ENCODE data around the gene CILP2.
A peak's percentile ranks its signal among the peaks of the same experiment; 100 is the strongest.

Gene CILP2

DNA sequence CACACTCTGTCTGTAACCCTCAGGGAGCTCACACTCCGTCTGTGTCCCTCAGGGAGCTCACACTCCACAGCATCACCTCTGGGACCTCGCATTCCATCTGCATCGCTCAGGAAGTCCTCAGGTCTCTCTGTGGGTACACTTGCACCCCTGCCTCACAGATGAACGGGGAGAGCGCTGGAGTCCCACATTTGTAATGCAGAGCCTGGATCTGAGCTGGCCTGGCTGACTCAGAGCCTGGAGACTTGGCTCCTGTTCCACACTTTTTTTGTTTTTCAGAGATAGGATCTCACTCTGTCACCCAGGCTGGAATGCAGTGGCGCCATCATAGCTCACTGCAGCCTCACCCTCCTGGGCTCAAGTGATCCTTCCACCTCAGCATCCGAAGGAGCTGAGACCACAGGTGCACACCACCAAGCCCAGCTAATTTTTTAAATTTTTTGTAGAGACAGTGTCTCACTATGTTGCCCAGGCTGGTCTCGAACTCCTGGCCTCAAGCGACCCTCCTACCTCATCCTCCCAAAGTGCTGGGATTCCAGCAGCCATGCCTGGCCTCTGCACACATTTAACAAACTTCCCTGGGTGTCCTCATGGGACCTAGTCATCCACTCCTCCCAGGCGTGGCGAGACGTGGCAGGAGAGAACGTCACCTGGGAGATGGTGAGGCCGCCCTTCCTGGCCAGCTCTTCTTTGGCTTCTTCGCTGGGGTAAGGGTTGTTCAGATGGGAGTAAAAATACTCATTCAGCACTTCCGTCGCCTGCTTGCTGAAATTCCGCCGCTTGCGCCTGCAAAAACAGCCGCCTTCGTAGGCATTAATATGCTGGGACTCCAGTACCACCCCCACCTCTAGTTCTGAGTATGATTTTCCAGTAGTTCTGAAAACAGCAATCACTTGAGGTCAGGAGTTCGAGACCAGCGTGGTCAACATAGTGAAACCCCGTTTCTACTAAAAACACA is 31.0 kb downstream of the CILP2 start:
- no peak for DNase-seq

DNA sequence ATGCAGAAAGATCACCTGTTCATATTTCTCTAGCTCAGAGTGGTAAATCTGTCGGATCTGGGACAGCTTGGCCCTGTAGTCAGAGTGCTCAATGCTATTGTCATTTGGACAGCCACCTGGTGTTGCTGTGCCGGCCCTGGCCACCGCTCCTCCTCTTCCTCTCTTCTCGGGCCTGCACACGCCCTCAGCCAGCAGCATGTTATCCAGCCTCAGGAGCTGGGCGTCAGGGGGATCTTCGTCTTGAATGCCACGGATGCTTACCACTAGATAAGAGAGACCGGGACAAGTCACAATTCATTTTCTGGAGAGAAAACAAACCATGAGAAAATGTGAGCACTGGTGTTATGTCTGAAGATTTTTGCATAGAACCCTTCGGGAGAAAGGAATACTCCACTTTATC is 32.5 kb downstream of the CILP2 start:
- DNase-seq, result no peak

DNA sequence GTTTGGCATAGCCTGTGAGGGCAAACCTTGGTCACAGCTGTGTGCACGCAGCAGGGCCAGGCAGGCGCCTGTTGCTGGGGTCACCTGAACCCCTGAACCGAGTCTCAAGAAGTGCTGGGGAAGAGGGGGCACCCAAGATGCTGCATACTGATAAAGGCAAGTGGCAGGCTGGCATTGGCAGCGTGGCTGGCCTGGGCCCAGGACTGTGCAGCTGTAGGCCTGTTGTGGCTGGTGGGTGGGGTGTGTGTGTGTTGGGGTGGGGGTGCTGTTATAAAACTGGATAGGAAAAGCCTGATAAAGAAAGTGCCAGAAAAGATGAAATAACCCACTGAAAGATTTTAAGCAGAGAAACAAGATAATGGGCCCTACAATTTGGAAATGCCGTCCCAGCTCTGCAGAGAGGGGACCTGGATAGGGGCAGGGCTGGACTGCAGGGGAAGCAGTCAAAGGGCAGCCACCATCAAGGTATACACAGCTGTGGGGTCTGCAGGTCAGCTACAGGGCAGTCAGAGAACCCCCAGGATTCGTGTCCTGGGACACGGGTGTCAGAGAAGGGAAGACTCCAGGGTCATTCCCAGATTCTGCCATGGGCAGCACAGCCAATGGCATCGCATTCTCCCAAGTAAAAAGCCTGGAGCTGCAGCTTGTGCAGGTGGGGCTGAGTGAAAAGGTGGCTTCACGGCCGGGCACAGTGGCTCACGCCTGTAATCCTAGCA is 33.2 kb downstream of the CILP2 start:
- no peak for DNase-seq

DNA sequence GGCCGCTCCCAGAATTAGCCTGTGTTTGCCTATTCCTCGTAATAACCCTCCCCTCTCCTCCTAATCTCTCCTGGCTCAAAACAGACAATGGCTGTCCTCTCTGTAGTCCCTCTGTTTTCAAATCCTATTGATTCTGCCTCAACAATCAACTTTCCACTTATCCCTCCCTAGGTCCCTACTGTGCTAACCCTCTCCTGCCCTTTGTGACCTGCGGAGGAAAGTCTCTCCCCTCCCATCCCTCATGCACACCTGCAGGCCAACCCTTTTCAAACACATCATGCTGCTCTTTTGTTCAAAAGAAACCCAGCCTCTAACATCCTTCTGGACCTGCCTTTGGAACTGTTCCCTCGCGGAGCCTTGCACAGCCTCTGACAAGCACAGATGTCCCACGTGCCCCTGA is 37.3 kb downstream of the CILP2 start:
- peak; percentile 52 for DNase-seq

DNA sequence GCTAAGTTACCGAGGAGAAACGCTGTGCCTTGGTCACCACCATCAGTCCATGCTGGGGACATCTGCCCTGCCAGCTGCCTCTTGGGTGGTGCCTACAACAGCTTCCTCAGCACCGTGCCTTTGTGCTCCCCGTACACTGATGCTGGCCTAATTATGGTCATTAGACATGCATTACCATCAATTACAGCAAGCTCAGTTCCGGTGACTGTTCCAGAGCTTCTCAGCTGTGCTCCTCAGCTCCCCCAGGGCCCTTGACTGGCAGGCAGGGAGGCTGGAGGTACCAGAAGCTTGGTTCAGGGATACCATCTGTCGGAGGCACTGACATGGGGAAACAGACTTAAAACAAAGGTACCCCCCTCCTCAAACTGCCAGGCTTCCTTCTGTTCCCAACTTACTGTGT is 40.2 kb downstream of the CILP2 start:
- DNase-seq, result peak; percentile 87

DNA sequence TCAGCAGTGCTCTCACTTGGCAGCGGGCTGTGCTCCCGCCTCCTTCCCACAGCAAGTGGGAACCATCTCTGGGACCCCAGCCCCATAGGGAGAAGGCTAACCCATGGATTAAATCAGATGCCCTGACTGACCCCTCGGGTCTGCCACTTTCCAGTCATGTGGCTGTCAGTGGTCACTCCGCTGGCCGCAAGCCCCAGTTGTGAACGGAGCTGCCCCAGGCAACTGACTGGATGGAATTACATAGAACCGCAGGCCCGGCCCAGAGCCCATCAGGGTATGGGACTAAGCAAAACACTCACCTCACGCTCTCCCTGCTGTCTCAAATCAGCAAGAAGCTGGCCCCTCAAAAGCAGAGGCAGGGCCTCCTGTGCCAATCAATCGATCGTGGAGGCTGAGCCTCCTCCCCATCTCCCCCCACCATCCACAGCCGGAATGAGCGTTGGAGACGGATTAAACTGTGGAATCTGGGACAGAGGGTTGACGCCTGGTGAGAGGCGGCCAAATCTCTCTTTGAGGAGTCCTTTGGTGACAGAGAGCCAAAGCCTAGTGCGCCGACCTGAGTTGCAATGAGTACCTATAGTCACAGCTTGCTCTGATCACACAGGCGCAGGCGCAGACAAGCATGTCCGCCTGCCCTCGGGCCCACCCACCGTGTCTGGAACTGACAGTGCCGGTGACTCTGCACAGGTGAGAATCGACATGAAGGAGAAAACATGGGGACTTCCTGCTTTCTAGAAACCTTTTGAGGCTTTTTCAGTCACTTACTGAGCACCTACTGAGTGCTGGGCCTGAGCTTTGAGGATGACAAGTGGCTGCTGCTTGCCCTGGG is 41.7 kb downstream of the CILP2 start:
- DNase-seq, result peak; percentile 27

DNA sequence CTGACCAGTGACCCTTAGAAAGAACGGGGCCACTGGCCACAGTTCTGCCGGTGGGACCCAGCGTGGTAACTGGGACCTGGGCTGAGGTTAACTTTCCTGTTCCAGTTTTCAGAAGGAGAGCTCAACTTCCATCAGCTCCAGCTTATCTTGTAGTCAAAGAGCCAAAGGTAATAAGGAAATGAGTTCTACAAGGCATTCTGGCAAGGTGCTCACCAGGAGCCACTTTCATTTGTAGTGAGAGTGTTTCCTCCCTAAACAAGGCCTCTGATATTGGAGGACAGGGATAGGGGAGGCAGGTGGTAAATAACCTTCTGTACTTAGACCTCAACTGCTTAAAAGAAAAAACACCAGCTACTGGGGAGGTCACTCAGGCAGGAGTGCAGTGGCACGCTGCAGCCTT is 42.4 kb downstream of the CILP2 start:
- DNase-seq, result no peak

DNA sequence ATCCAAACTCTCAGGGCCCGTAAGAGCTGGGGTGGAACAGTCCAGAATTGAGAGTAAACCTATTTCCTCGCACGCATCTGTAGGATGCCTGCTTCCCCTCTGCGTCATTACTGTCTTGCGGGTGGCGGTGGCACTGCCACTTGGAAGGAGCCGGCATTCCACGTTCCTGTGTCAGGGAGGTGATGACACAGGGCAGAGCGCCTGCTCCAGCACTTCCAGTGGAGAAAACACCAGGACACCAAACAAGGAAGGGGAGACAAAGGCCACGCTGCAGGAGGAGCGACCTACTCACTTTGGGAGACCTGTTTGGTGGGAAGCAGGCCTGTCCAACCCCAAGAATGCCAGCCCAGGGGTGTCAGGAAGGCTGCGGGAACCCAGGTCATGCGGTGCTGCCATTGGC is 43.3 kb downstream of the CILP2 start:
- DNase-seq, result no peak

DNA sequence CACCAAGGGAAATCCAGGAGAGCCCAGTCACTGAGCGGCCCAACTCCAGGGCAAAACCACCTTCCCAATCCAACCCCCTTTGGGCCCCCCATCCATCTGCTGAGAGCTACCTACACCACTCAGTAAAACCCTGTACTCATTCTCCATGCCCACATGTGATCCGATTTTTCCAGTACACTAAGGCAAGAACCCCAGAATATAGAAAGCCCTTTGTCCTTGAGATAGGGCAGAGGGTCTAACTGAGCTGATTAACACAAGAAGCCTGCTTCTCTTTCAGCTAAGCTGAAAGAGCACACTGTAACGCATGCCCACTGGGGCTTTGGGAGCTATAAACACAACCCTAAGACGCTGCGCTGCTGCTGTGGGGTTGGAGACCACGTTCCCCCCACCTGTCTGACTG is 44.4 kb downstream of the CILP2 start:
- DNase-seq, result peak; percentile 67

DNA sequence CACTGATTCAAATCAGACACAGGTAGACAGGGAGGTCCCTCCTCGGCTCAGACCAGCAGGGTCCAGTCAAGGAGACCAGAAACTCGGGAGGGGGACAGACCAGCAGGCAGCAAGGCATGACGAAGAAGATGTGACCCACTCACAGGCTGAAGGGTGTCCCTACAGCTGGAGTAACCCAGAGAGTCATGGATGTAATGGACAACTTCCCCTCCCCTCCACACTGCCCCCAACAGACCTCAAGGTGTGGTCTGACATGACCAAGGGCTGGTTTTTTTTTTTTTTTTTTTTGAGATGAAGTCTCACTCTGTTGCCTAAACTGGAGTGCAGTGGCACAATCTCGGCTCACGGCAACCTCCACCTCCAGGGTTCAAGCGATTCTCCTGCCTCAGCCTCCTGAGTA is 46.3 kb downstream of the CILP2 start:
- DNase-seq, result no peak

DNA sequence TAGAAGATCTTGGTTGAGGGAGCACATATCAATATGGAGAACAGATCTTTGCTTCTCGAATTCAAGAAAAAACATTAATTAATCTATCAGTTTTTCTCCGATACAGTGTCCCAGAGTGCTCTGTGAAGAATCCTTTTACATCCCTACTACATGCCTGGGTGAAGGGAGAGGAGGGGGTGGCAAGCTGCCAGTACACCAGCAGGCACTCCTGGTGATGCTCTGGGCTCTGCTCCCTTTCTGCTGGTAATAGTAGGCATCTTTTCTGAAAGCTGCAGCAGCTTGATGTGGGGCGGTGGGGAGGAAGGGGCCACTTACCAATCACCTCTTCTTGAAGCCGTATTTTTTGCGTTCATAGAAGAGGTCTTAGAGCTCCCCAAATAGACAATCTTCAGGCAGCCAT is 49.7 kb downstream of the CILP2 start:
- no peak for DNase-seq

DNA sequence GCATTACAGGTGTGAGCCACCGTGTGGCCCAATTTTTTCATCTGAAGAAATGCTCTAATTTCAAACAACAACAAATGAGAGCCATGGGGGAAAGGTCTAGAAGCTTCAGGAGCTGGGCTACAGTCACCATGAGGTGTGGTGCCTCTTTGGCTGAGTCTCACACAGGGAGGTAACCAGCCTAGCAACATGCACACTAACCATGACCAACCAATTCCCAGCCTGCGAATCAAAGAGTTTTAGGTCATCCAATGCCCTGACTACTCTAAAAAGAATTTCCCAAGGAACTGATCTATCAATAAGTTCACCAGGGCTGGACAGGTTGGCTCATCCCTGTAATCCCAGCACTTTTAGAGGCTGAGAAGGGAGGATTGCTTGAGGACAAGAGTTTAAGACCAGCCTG is 50.5 kb downstream of the CILP2 start:
- DNase-seq, result no peak

DNA sequence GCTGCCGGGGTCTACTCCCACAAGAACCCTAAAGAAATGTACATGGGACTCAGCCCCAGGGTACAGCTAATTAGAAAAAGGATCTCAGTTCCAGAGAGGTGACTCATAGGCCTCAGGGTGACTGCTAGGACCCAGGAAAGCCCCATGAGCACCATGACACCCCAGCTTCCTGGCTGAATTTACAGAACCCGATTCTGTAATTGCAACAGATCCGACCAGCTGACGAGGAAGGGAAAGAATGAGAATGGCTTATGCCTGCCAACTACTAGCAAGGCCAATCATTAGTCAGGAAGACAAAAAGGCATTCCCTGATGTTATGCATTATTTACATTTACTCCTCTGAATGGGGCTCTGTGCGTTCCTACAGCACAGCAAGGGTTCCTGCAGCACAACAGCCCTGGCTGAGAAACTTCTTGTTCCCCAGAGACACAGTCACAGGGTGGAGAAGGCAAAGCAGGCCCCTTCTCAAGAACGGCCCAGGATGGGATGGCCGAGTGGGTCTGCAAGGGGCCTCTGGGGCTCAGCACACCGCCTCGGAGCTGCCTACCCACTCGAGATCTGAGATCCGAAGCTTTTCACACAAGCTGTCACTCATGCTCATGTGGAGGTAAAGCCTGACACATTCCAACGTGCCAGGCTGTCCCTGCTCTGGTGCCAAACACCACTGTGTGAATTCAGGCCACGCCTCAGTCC is 53.2 kb downstream of the CILP2 start:
- DNase-seq, result no peak

DNA sequence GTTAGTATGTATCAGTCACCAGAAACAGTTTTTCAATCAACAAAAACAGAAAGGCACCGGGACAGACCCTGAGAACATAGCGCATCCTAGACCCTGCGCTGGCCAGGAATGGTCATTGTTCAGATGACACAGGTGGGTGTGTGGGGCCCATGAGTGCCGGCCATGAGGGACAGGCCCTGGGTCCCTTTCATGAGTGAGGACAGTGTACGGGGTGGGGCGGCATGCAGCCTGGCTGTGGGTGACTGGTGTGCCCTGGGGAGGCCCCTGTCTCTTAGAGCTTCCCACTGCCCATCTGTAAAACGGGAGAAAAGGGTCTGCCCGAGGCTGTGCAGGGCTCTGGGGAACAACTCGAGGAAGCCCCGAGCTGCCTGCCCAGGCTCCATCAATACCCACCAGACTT is 54.6 kb downstream of the CILP2 start:
- no peak for DNase-seq

DNA sequence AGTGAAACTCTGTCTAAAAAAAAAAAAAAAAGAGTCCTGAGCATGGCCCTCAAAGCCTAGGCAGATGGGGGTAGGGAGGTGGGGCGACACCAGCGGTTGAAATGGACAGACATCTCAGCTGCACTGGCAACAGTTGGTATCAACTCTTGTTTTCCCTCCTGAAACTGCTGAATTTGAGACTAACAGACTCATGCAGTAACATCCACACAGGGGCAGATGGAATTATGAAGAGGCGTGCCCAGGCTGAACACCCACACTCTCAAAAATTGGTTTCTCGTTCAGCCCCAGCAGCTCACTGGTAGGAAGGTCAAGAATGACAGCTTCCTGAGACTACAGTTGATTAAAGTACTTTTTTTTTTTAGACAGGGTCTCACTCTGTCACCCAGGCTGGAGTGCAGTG is 56.3 kb downstream of the CILP2 start:
- no peak for DNase-seq

DNA sequence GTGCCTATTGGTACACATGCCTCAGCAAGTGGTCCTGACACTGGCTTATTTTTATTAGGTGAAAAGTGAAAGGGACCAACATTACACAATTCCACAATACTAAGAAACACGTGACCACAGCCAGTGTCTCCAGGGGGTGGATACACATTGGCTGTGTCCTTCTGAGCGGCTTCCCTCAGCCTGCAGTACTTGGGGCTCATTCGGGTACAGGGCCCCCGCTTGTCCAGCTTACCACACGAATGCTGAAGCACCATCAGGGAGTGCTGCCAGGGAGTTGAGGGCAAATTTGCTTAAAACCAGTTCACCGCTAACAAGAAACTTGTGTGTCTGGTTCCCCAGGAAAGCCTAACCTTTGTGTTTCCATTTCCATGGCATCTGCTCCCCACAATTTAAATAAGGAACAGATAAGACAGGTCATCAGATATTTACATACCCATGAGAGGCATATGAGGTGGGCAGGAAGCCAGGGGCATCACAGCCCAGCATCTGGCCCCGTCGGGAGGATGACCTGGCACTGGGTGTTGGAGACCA is 57.2 kb downstream of the CILP2 start:
- no peak for DNase-seq

All from NCI-H82 (cell line).